Ectodermal cell (in vitro differentiated cells): ENCODE measurements around the gene SF1.

ENCODE experiments used
- H3K27ac ChIP-seq: 2 replicates; pipeline ENCODE4 v1.7.0; 2013; ENCODE audit warnings: mild to moderate bottlenecking, low read depth, low read length; ENCODE audit not compliant: insufficient read depth, poor library complexity, severe bottlenecking
- H3K27me3 ChIP-seq: 2 replicates; pipeline ENCODE4 v1.7.0; 2013; ENCODE audit warnings: mild to moderate bottlenecking, low read length; ENCODE audit not compliant: insufficient read depth, control insufficient read depth, poor library complexity, severe bottlenecking
- H3K36me3 ChIP-seq: one replicate; pipeline ENCODE4 v1.7.0; 2013; ENCODE audit warnings: low read length; ENCODE audit not compliant: control insufficient read depth, insufficient read depth
- H3K4me1 ChIP-seq: one replicate; pipeline ENCODE4 v1.7.0; 2013; ENCODE audit warnings: low read length; ENCODE audit not compliant: control insufficient read depth, insufficient read depth
- H3K4me3 ChIP-seq: 2 replicates; pipeline ENCODE4 v1.7.0; 2013; ENCODE audit warnings: low read depth, low read length, control low read depth; ENCODE audit not compliant: insufficient read depth
- H3K9me3 ChIP-seq: 2 replicates; pipeline ENCODE4 v1.7.0; 2013; ENCODE audit warnings: mild to moderate bottlenecking, low read length, moderate library complexity; ENCODE audit not compliant: control insufficient read depth
- WGBS, 2 experiments: methylation state at CpG; one replicate each; pipeline ENCODE4 v1.1.7; 2013; ENCODE audit warnings: missing lambda C conversion rate in 2 of 2; 5-methylcytosine and 5-hydroxymethylcytosine counted together

The SF1 gene

GRCh38 chr11:64810891-64811272, 32.5 kb upstream of the SF1 start:
- peaks cover 7% of the 10 kb centered on the region for H3K36me3 ChIP-seq
- 51 to 54% methylated on average over 14 to 15 of the region's 17 CpGs for WGBS, 2 experiments
- H3K4me3 ChIP-seq = peak overlapping the region; percentile 93
- no peak overlapping the region for H3K27ac ChIP-seq
- no peaks in the 10 kb centered on the region for H3K27me3 ChIP-seq
- H3K4me1 ChIP-seq = peaks cover 7% of the 10 kb centered on the region
- H3K9me3 ChIP-seq = no peaks in the 10 kb centered on the region

GRCh38 chr11:64810271-64810890, 32.0 kb upstream of the SF1 start, which contains the start of gene MEN1:
Gene MEN1 (minus strand): TSS chr11:64810551. CDS start chr11:64810109, 442 bp downstream.
- H3K4me1 ChIP-seq = peaks cover 7% of the 10 kb centered on the region
- H3K27me3 ChIP-seq = no peaks in the 10 kb centered on the region
- 0 to 1% methylated on average over 45 to 46 of the region's 46 CpGs for WGBS, 2 experiments
- no peaks in the 10 kb centered on the region for H3K9me3 ChIP-seq
- peak within 1 kb of the TSS; percentile 93 for H3K4me3 ChIP-seq
- peak within 1 kb of the TSS; percentile 32 for H3K27ac ChIP-seq
- peaks cover 9% of the 10 kb centered on the region for H3K36me3 ChIP-seq

- peaks cover 7% of the 10 kb centered on the region for H3K4me1 ChIP-seq
- no peaks in the 10 kb centered on the region for H3K27me3 ChIP-seq
- 2% methylated on average over 44 of the region's 44 CpGs for WGBS, 2 experiments
- H3K9me3 ChIP-seq = no peaks in the 10 kb centered on the region
- peaks cover 14% of the 10 kb centered on the region for H3K36me3 ChIP-seq
- peak overlapping the region; percentile 93 for H3K4me3 ChIP-seq
- no peak overlapping the region for H3K27ac ChIP-seq
Observed at GRCh38 chr11:64809781-64810241, 31.5 kb upstream of the SF1 start.

GRCh38 chr11:64805481-64805880, 27.1 kb upstream of the SF1 start:
- H3K36me3 ChIP-seq = peaks cover 14% of the 10 kb centered on the region
- H3K4me3 ChIP-seq = no peak overlapping the region
- H3K27me3 ChIP-seq = no peaks in the 10 kb centered on the region
- H3K9me3 ChIP-seq = no peaks in the 10 kb centered on the region
- WGBS, 2 experiments = 94 to 95% methylated on average over 9 of the region's 9 CpGs
- H3K4me1 ChIP-seq = peaks cover 12% of the 10 kb centered on the region
- no peak overlapping the region for H3K27ac ChIP-seq

- Histone ChIP-seq H3K9me3 (no peaks in the 10 kb centered on the region), H3K27me3 (no peaks in the 10 kb centered on the region), H3K27ac (no peak overlapping the region), H3K4me1 (peaks cover 11% of the 10 kb centered on the region), H3K36me3 (peaks cover 14% of the 10 kb centered on the region), H3K4me3 (peak overlapping the region; percentile 52)
- WGBS, 2 experiments = 93 to 95% methylated on average over 41 of the region's 41 CpGs
Observed at GRCh38 chr11:64804346-64805210, 26.2 kb upstream of the SF1 start.

GRCh38 chr11:64803846-64804345, 25.6 kb upstream of the SF1 start:
- no peaks in the 10 kb centered on the region for H3K9me3 ChIP-seq
- no peaks in the 10 kb centered on the region for H3K27me3 ChIP-seq
- H3K4me1 ChIP-seq = peaks cover 5% of the 10 kb centered on the region
- peak overlapping the region; percentile 52 for H3K4me3 ChIP-seq
- H3K36me3 ChIP-seq = peaks cover 14% of the 10 kb centered on the region
- WGBS, 2 experiments = 44 to 45% methylated on average over 15 of the region's 15 CpGs
- H3K27ac ChIP-seq = peak overlapping the region; percentile 40

- Histone ChIP-seq H3K4me3 (peak within 1 kb of the TSS; percentile 62), H3K36me3 (peaks cover 14% of the 10 kb centered on the region), H3K27ac (peak within 1 kb of the TSS; percentile 80), H3K4me1 (peaks cover 5% of the 10 kb centered on the region), H3K27me3 (no peaks in the 10 kb centered on the region), H3K9me3 (no peaks in the 10 kb centered on the region)
- 0 to 1% methylated on average over 56 of the region's 58 CpGs for WGBS, 2 experiments
Observed at GRCh38 chr11:64803158-64803845, 25.0 kb upstream of the SF1 start, which contains the start of gene MAP4K2. Gene MAP4K2 (minus strand): TSS chr11:64803214. CDS start chr11:64803149, 65 bp downstream.

GRCh38 chr11:64802370-64803157, 24.2 kb upstream of the SF1 start:
- H3K27ac ChIP-seq = no peak overlapping the region
- H3K27me3 ChIP-seq = no peaks in the 10 kb centered on the region
- 12 to 13% methylated on average over 54 of the region's 54 CpGs for WGBS, 2 experiments
- peaks cover 14% of the 10 kb centered on the region for H3K36me3 ChIP-seq
- H3K4me3 ChIP-seq = peak overlapping the region; percentile 62
- H3K9me3 ChIP-seq = no peaks in the 10 kb centered on the region
- peaks cover 5% of the 10 kb centered on the region for H3K4me1 ChIP-seq

GRCh38 chr11:64801561-64802369, 23.4 kb upstream of the SF1 start:
- WGBS, 2 experiments = 88 to 91% methylated on average over 13 of the region's 13 CpGs
- H3K36me3 ChIP-seq = peaks cover 9% of the 10 kb centered on the region

More at GRCh38 chr11:64801561-64802369, 23.4 kb upstream of the SF1 start:
- Histone ChIP-seq H3K4me3 (peak overlapping the region; percentile 62), H3K9me3 (no peaks in the 10 kb centered on the region), H3K27me3 (no peaks in the 10 kb centered on the region), H3K4me1 (peaks cover 5% of the 10 kb centered on the region), H3K27ac (no peak overlapping the region)
